Activated T-helper 1 cell treated with anti-CD3 and anti-CD28 coated beads, Interleukin-12 subunit alpha, Interleukin-12 subunit beta, Interleukin-2, Interleukin-4 antibody, amounts not matched to agents 30 ng/mL and 10 ng/mL and 1 ng/mL, durations not matched to agents 14 hours and 24 hours and 36 hours (primary cell): ENCODE data around the gene LURAP1L. TPM values are rescaled to one million over a fixed set of nuclear protein-coding genes. Genes with fewer than 3 reads are reported as not detected.

Experiments used
- DNase-seq: peaks from one replicate; pipeline ENCODE4 v3.0.0; 2021; ENCODE audit warnings: low spot score
- H3K27ac Mint-ChIP-seq: one replicate; pipeline ENCODE4 v1.8.0; 2021; ENCODE audit warnings: mild to moderate bottlenecking, mixed read lengths
- H3K27me3 Mint-ChIP-seq: one replicate; pipeline ENCODE4 v1.8.0; 2022; ENCODE audit warnings: mild to moderate bottlenecking, moderate library complexity, mixed read lengths; ENCODE audit not compliant: insufficient read depth
- H3K36me3 Mint-ChIP-seq: one replicate; pipeline ENCODE4 v1.8.0; 2021; ENCODE audit warnings: low read depth, mixed read lengths
- H3K4me1 Mint-ChIP-seq: one replicate; pipeline ENCODE4 v1.8.0; 2021; ENCODE audit warnings: low read depth, mixed read lengths
- H3K4me3 Mint-ChIP-seq: one replicate; pipeline ENCODE4 v1.8.0; 2021; ENCODE audit warnings: mild to moderate bottlenecking, moderate library complexity, mixed read lengths
- H3K9me3 Mint-ChIP-seq: one replicate; pipeline ENCODE4 v1.8.0; 2021; ENCODE audit warnings: mixed read lengths
- intact Hi-C: fragments of 100-400 bp; cut with micrococcal nuclease; formaldehyde crosslinking; loops from one replicate; pipeline ENCODE4 v1.15.1; 2024
- total RNA-seq: library from RNA; stranded (reverse); gene quantifications from 2 replicates; pipeline ENCODE4 v1.2.3, GENCODE V29; 2022

The LURAP1L gene
- total RNA-seq, 1 donor from 2014 or later = not detected

- Mint-ChIP-seq H3K36me3 (no peaks in the 10 kb centered on the region), H3K4me1 (no peaks in the 10 kb centered on the region), H3K27ac (no peak overlapping the region), H3K9me3 (no peaks in the 10 kb centered on the region), H3K27me3 (no peaks in the 10 kb centered on the region), H3K4me3 (no peak overlapping the region)
- no peak for DNase-seq
- intact Hi-C loops = no loop called here
These were observed 14.1 kb upstream of the LURAP1L start for GRCh38 chr9:12760758-12761157.

GRCh38 chr9:12764150-12764549 lies 10.7 kb upstream of the LURAP1L start:
- Mint-ChIP-seq H3K4me1 (no peaks in the 10 kb centered on the region), H3K27me3 (no peaks in the 10 kb centered on the region), H3K27ac (no peak overlapping the region), H3K9me3 (no peaks in the 10 kb centered on the region), H3K4me3 (no peak overlapping the region), H3K36me3 (no peaks in the 10 kb centered on the region)
- no peak for DNase-seq
- intact Hi-C loops = no loop called here

GRCh38 chr9:12765088-12765798 lies 9.6 kb upstream of the LURAP1L start:
- Mint-ChIP-seq H3K27ac (no peak overlapping the region), H3K27me3 (no peaks in the 10 kb centered on the region), H3K4me3 (no peak overlapping the region), H3K36me3 (no peaks in the 10 kb centered on the region), H3K4me1 (no peaks in the 10 kb centered on the region), H3K9me3 (no peaks in the 10 kb centered on the region)
- DNase-seq = no peak
- intact Hi-C loops = no loop called here

- Mint-ChIP-seq H3K4me3 (no peak overlapping the region), H3K4me1 (no peaks in the 10 kb centered on the region), H3K27me3 (no peaks in the 10 kb centered on the region), H3K36me3 (no peaks in the 10 kb centered on the region), H3K9me3 (no peaks in the 10 kb centered on the region), H3K27ac (no peak overlapping the region)
- intact Hi-C loops = no loop called here
- no peak for DNase-seq
These were observed 8.5 kb upstream of the LURAP1L start for GRCh38 chr9:12766357-12766756.

- no peaks in the 10 kb centered on the region for H3K36me3 Mint-ChIP-seq
- intact Hi-C loops = no loop called here
These were observed 4.6 kb upstream of the LURAP1L start for GRCh38 chr9:12770261-12770660.

GRCh38 chr9:12771891-12772290 lies 2.9 kb upstream of the LURAP1L start:
- intact Hi-C loops = no loop called here
- no peak for DNase-seq
- peaks cover 22% of the 10 kb centered on the region for H3K27me3 Mint-ChIP-seq
- H3K9me3 Mint-ChIP-seq = no peaks in the 10 kb centered on the region
- no peak overlapping the region for H3K4me3 Mint-ChIP-seq
- H3K4me1 Mint-ChIP-seq = peaks cover 6% of the 10 kb centered on the region
- H3K36me3 Mint-ChIP-seq = no peaks in the 10 kb centered on the region
- H3K27ac Mint-ChIP-seq = no peak overlapping the region

More at GRCh38 chr9:12770261-12770660, 4.6 kb upstream of the LURAP1L start:
- DNase-seq = no peak
- Mint-ChIP-seq H3K27ac (no peak overlapping the region), H3K4me3 (no peak overlapping the region), H3K9me3 (no peaks in the 10 kb centered on the region), H3K4me1 (peaks cover 3% of the 10 kb centered on the region), H3K27me3 (peaks cover 9% of the 10 kb centered on the region)

- DNase-seq = no peak
- Mint-ChIP-seq H3K9me3 (no peaks in the 10 kb centered on the region), H3K27ac (no peak overlapping the region), H3K4me1 (peaks cover 6% of the 10 kb centered on the region), H3K27me3 (peaks cover 24% of the 10 kb centered on the region), H3K4me3 (no peak overlapping the region), H3K36me3 (no peaks in the 10 kb centered on the region)
- intact Hi-C loops = no loop called here
These were observed 1.3 kb upstream of the LURAP1L start for GRCh38 chr9:12773562-12773961.

- peak overlapping the region; percentile 67 for H3K4me3 Mint-ChIP-seq
- intact Hi-C loops = no loop called here
- no peaks in the 10 kb centered on the region for H3K9me3 Mint-ChIP-seq
- peaks cover 24% of the 10 kb centered on the region for H3K27me3 Mint-ChIP-seq
- H3K4me1 Mint-ChIP-seq = peaks cover 6% of the 10 kb centered on the region
- no peak for DNase-seq
- H3K36me3 Mint-ChIP-seq = no peaks in the 10 kb centered on the region
- no peak overlapping the region for H3K27ac Mint-ChIP-seq
These were observed 1.1 kb downstream of the LURAP1L start for GRCh38 chr9:12775679-12776512.

- Mint-ChIP-seq H3K27ac (no peak overlapping the region), H3K9me3 (no peaks in the 10 kb centered on the region), H3K4me3 (peak overlapping the region; percentile 61), H3K36me3 (no peaks in the 10 kb centered on the region), H3K4me1 (peaks cover 6% of the 10 kb centered on the region), H3K27me3 (peaks cover 24% of the 10 kb centered on the region)
- intact Hi-C loops = no loop called here
- no peak for DNase-seq
These were observed 1.8 kb downstream of the LURAP1L start for GRCh38 chr9:12776513-12777055.

- intact Hi-C loops = no loop called here
- peaks cover 6% of the 10 kb centered on the region for H3K4me1 Mint-ChIP-seq
These were observed 2.6 kb downstream of the LURAP1L start for GRCh38 chr9:12777121-12778022.

GRCh38 chr9:12778389-12778788 lies 3.6 kb downstream of the LURAP1L start:
- Mint-ChIP-seq H3K4me3 (no peak overlapping the region), H3K36me3 (no peaks in the 10 kb centered on the region), H3K27me3 (peaks cover 24% of the 10 kb centered on the region), H3K4me1 (peaks cover 6% of the 10 kb centered on the region), H3K9me3 (no peaks in the 10 kb centered on the region), H3K27ac (no peak overlapping the region)
- intact Hi-C loops = no loop called here
- DNase-seq = no peak

More at GRCh38 chr9:12777121-12778022, 2.6 kb downstream of the LURAP1L start:
- H3K4me3 Mint-ChIP-seq = no peak overlapping the region
- H3K27me3 Mint-ChIP-seq = peaks cover 24% of the 10 kb centered on the region
- no peaks in the 10 kb centered on the region for H3K9me3 Mint-ChIP-seq
- H3K27ac Mint-ChIP-seq = no peak overlapping the region
- DNase-seq = no peak
- H3K36me3 Mint-ChIP-seq = no peaks in the 10 kb centered on the region

GRCh38 chr9:12781226-12781733 lies 6.5 kb downstream of the LURAP1L start:
- intact Hi-C loops = no loop called here
- Mint-ChIP-seq H3K36me3 (no peaks in the 10 kb centered on the region), H3K4me1 (no peaks in the 10 kb centered on the region), H3K27ac (no peak overlapping the region), H3K9me3 (no peaks in the 10 kb centered on the region), H3K27me3 (peaks cover 9% of the 10 kb centered on the region), H3K4me3 (no peak overlapping the region)
- no peak for DNase-seq
